Activated CD4-positive, alpha-beta T cell treated with anti-CD3 and anti-CD28 coated beads, Interleukin-2, amount 10 ng/mL, durations not matched to agents 24 days and 14 days (primary cell): Measurements from ENCODE around the gene RTP3. TPM values are rescaled to one million over a fixed set of nuclear protein-coding genes. Genes with fewer than 3 reads are reported as not detected.
"Not testable (repeated sequence)": the region's sequence is repeated elsewhere in the genome, so short reads cannot be mapped to it uniquely, and the experiment has no call there.

ENCODE experiments used
- DNase-seq: peaks from one replicate; pipeline ENCODE4 v3.0.0; 2022
- H3K27ac Mint-ChIP-seq: one replicate; pipeline ENCODE4 v1.8.0; 2022; ENCODE audit warnings: mild to moderate bottlenecking, mixed read lengths
- H3K27me3 Mint-ChIP-seq: one replicate; pipeline ENCODE4 v1.8.0; 2022; ENCODE audit warnings: mixed read lengths
- H3K36me3 Mint-ChIP-seq: one replicate; pipeline ENCODE4 v1.8.0; 2022; ENCODE audit warnings: low read depth, mild to moderate bottlenecking, mixed read lengths
- H3K4me1 Mint-ChIP-seq: one replicate; pipeline ENCODE4 v1.8.0; 2021; ENCODE audit warnings: mixed read lengths
- H3K4me3 Mint-ChIP-seq: one replicate; pipeline ENCODE4 v1.8.0; 2022; ENCODE audit warnings: mild to moderate bottlenecking, moderate library complexity, mixed read lengths
- H3K9me3 Mint-ChIP-seq: one replicate; pipeline ENCODE4 v1.8.0; 2021; ENCODE audit warnings: mixed read lengths
- intact Hi-C: fragments of 100-400 bp; cut with micrococcal nuclease; formaldehyde crosslinking; loops from one replicate; pipeline ENCODE4 v1.15.1; 2023
- total RNA-seq: library from RNA; stranded (reverse); gene quantifications from 2 replicates; pipeline ENCODE4 v1.2.3, GENCODE V29; 2022

Gene RTP3
- total RNA-seq, 1 donor from 2014 or later, result not detected

- DNase-seq, result no peak
- peaks cover 19% of the 10 kb centered on the region for H3K27me3 Mint-ChIP-seq
- intact Hi-C loops, result no loop called here
- H3K4me3 Mint-ChIP-seq, result no peak overlapping the region
- no peaks in the 10 kb centered on the region for H3K9me3 Mint-ChIP-seq
- peaks cover 30% of the 10 kb centered on the region for H3K4me1 Mint-ChIP-seq
- no peaks in the 10 kb centered on the region for H3K36me3 Mint-ChIP-seq
- no peak overlapping the region for H3K27ac Mint-ChIP-seq
These were observed 47.2 kb downstream of the RTP3 start for GRCh38 chr3:46544771-46545503.

GRCh38 chr3:46545818-46546630, 48.2 kb downstream of the RTP3 start:
- Mint-ChIP-seq H3K4me1 (peaks cover 30% of the 10 kb centered on the region), H3K4me3 (no peak overlapping the region), H3K9me3 (no peaks in the 10 kb centered on the region), H3K27ac (no peak overlapping the region), H3K36me3 (no peaks in the 10 kb centered on the region), H3K27me3 (peaks cover 21% of the 10 kb centered on the region)
- DNase-seq, result no peak
- intact Hi-C loops, result no loop called here

GRCh38 chr3:46546896-46547440, 49.2 kb downstream of the RTP3 start:
- intact Hi-C loops, result no loop called here
- Mint-ChIP-seq H3K27ac (no peak overlapping the region), H3K27me3 (peaks cover 21% of the 10 kb centered on the region), H3K36me3 (no peaks in the 10 kb centered on the region), H3K9me3 (no peaks in the 10 kb centered on the region), H3K4me3 (no peak overlapping the region), H3K4me1 (peaks cover 26% of the 10 kb centered on the region)
- no peak for DNase-seq

GRCh38 chr3:46548611-46549010, 50.8 kb downstream of the RTP3 start:
- H3K4me3 Mint-ChIP-seq, DNase-seq, H3K9me3 Mint-ChIP-seq, H3K36me3 Mint-ChIP-seq, intact Hi-C loops, H3K27ac Mint-ChIP-seq: not testable (repeated sequence)
- Mint-ChIP-seq H3K4me1 (peaks cover 19% of the 10 kb centered on the region), H3K27me3 (peaks cover 30% of the 10 kb centered on the region)

GRCh38 chr3:46549408-46549904, 51.7 kb downstream of the RTP3 start:
- DNase-seq, result no peak
- no peak overlapping the region for H3K4me3 Mint-ChIP-seq
- H3K4me1 Mint-ChIP-seq, result peaks cover 19% of the 10 kb centered on the region
- H3K9me3 Mint-ChIP-seq, result no peaks in the 10 kb centered on the region
- H3K36me3 Mint-ChIP-seq, result no peaks in the 10 kb centered on the region
- intact Hi-C loops, result no loop called here
- H3K27ac Mint-ChIP-seq, result no peak overlapping the region
- H3K27me3 Mint-ChIP-seq, result peaks cover 32% of the 10 kb centered on the region

- Mint-ChIP-seq H3K27ac (no peak overlapping the region), H3K36me3 (no peaks in the 10 kb centered on the region), H3K4me1 (peaks cover 19% of the 10 kb centered on the region), H3K4me3 (no peak overlapping the region), H3K9me3 (no peaks in the 10 kb centered on the region), H3K27me3 (peaks cover 34% of the 10 kb centered on the region)
- DNase-seq, result no peak
- intact Hi-C loops, result no loop called here
These were observed 52.2 kb downstream of the RTP3 start for GRCh38 chr3:46549989-46550388.

Other genes with a start within 250 kb of the RTP3 start
- gene CCR2, start 143.9 kb upstream of the RTP3 start, total RNA-seq, result 6.1 and 6.8 TPM in 2 replicates
- gene CCR5, start 127.0 kb upstream of the RTP3 start, total RNA-seq, result 1.7 and 2.3 TPM in 2 replicates
- 1.7 and 1.9 TPM in 2 replicates for gene CCRL2, start 90.7 kb upstream of the RTP3 start, total RNA-seq
- not detected in 2 replicates for gene LTF, start 33.1 kb upstream of the RTP3 start, total RNA-seq
- not detected in 2 replicates for gene LRRC2, start 68.3 kb downstream of the RTP3 start, total RNA-seq
- gene FAM240A, start 114.5 kb downstream of the RTP3 start, total RNA-seq, result not detected in 2 replicates
- gene ALS2CL, start 195.7 kb downstream of the RTP3 start, total RNA-seq, result 0.47 and 0.99 TPM in 2 replicates
- 0.19 TPM in 1 of 2 replicates, not detected in the other for gene TMIE, start 203.4 kb downstream of the RTP3 start, total RNA-seq
- not detected in 2 replicates for gene PRSS50, start 219.9 kb downstream of the RTP3 start, total RNA-seq